K562 (cell line): ENCODE results near the gene RYR1. TPM values are rescaled to one million over a fixed set of nuclear protein-coding genes. Genes with fewer than 3 reads are reported as not detected.

Experiments
- BRD9 ChIP-seq: fragments of 450-650 bp; IDR thresholded peaks from 2 replicates; pipeline ENCODE4 v1.6.1; 2018; ENCODE audit warnings: low read depth; ENCODE audit not compliant: partially characterized antibody
- CBFA2T3 ChIP-seq: fragments of 450-650 bp; IDR thresholded peaks from 2 replicates; pipeline ENCODE4 v1.6.1; 2017
- CHAMP1 ChIP-seq: fragments of 450-650 bp; IDR thresholded peaks from 2 replicates; pipeline ENCODE4 v1.6.1; 2016; ENCODE audit warnings: mild to moderate bottlenecking
- CHD4 ChIP-seq: fragments of 200-600 bp; sonication (generic); IDR thresholded peaks from 3 replicates; pipeline ENCODE4 v1.6.1; 2012; ENCODE audit warnings: low read depth, mild to moderate bottlenecking, mixed read lengths, low read length, inconsistent platforms; ENCODE audit not compliant: insufficient read depth, insufficient replicate concordance, poor library complexity, severe bottlenecking
- HINFP ChIP-seq: fragments of 450-650 bp; conservative IDR thresholded peaks from 2 replicates; pipeline ENCODE4 v1.6.1; 2016; ENCODE audit warnings: missing genetic modification characterization, low read depth, mild to moderate bottlenecking, control low read depth, missing compliant biosample characterization
- IRF9 ChIP-seq: fragments of 450-650 bp; IDR thresholded peaks from 2 replicates; pipeline ENCODE4 v1.6.1; 2016; ENCODE audit warnings: missing biosample characterization, missing genetic modification characterization
- MAX ChIP-seq: sonication (generic); formaldehyde crosslinking; IDR thresholded peaks from 2 replicates; pipeline ENCODE4 v1.9.0; 2022; ENCODE audit warnings: mild to moderate bottlenecking, missing genetic modification reagents
- MTA1 ChIP-seq: fragments of 450-650 bp; IDR thresholded peaks from 2 replicates; pipeline ENCODE4 v1.6.1; 2017; ENCODE audit warnings: borderline replicate concordance
- MTF1 ChIP-seq: fragments of 250-450 bp; sonication (Bioruptor Pico); IDR thresholded peaks from 2 replicates; pipeline ENCODE4 v1.9.0; 2021; ENCODE audit warnings: moderate library complexity, mild to moderate bottlenecking, inconsistent platforms, borderline replicate concordance
- SAP30 ChIP-seq: fragments of 200-600 bp; sonication (generic); IDR thresholded peaks from 2 replicates; pipeline ENCODE4 v1.6.1; 2012; ENCODE audit warnings: borderline replicate concordance, low read depth, mild to moderate bottlenecking, moderate library complexity, low read length, control low read depth, inconsistent platforms; ENCODE audit not compliant: insufficient read depth, poor library complexity, severe bottlenecking
- SRSF1 ChIP-seq: fragments of 200-400 bp; formaldehyde crosslinking; IDR thresholded peaks from 2 replicates; pipeline ENCODE4 v1.6.1; 2017; ENCODE audit warnings: mild to moderate bottlenecking, low read depth, low read length, moderate library complexity
- TAF1 ChIP-seq: IDR thresholded peaks from 2 replicates; pipeline ENCODE4 v1.6.1; 2011; ENCODE audit warnings: mild to moderate bottlenecking, low read length, moderate library complexity; ENCODE audit not compliant: insufficient read depth, control insufficient read depth, severe bottlenecking; ENCODE audit errors: extremely low read depth
- TCF15 ChIP-seq: fragments of 250-450 bp; sonication (Bioruptor Pico); IDR thresholded peaks from 2 replicates; pipeline ENCODE4 v1.8.0; 2022; ENCODE audit warnings: moderate library complexity, mild to moderate bottlenecking, inconsistent platforms
- TCF7 ChIP-seq: sonication (generic); IDR thresholded peaks from 2 replicates; pipeline ENCODE4 v1.6.1; 2016; ENCODE audit warnings: antibody characterized with exemption, borderline replicate concordance
- XRCC4 ChIP-seq: IDR thresholded peaks from one replicate; pipeline ENCODE4 v1.6.1; 2011; ENCODE audit not compliant: insufficient read depth, insufficient read length; ENCODE audit errors: extremely low read depth
- ZBTB12 ChIP-seq: fragments of 250-450 bp; sonication (Bioruptor Pico); IDR thresholded peaks from 2 replicates; pipeline ENCODE4 v1.4.0; 2020
- ZNF224 ChIP-seq: sonication (generic); formaldehyde crosslinking; IDR thresholded peaks from 2 replicates; pipeline ENCODE4 v1.8.0; 2022; ENCODE audit warnings: mild to moderate bottlenecking, missing genetic modification reagents
- ZNF354B ChIP-seq: fragments of 250-450 bp; sonication (Bioruptor Pico); IDR thresholded peaks from 2 replicates; pipeline ENCODE4 v1.4.0; 2020
- ZNF830 ChIP-seq: fragments of 250-450 bp; sonication (Bioruptor Pico); IDR thresholded peaks from 2 replicates; pipeline ENCODE4 v1.5.0; 2021; ENCODE audit warnings: mild to moderate bottlenecking
- polyA plus RNA-seq, 8 experiments: library from polyadenylated mRNA; depleted of rRNA in 4 of 8; stranded (reverse) in 5 of 8; unstranded in 3 of 8; fragments of >200 nt; fragmentation: Nextera tagmentation in 2 of 8; fragmentation: Illumina TruSeq in 1 of 8; extraction: Ambion mirVana in 2 of 8; extraction: Trizol in 1 of 8; gene quantifications; 2 replicates each; pipeline versions ENCODE4 v1.2.1 to v1.2.3, GENCODE V29; 2011 to 2014; ENCODE audit warnings: inconsistent platforms in 1 of 8, missing spikeins in 1 of 8
- total RNA-seq, 7 experiments: library from RNA; depleted of rRNA in 6 of 7; stranded (reverse); fragments of >200 nt in 6 of 7; fragmentation: Illumina TruSeq in 2 of 7; extraction: Trizol in 2 of 7; gene quantifications; 2 replicates each; pipeline versions ENCODE4 v1.2.1 to v1.2.3, GENCODE V29; 2011 to 2021; ENCODE audit warnings: low replicate concordance in 1 of 7

RYR1 gene
- total and polyA plus RNA-seq, 9 of the 15 experiments (the other 6 are each of a cell fraction or from before 2014, with no cell fraction given), result 0.11 to 7.4 (median 3.7) TPM

GRCh38 chr19:38543807-38544568 is 110.5 kb downstream of the RYR1 start (continued):
- TF ChIP-seq MTA1 (peak; percentile 87), XRCC4 (no peak), CHAMP1 (0 out of 2 replicates have a peak, but pooled peaks have one; percentile 13), ZNF830 (CRISPR knock-in tag) (no peak), SAP30 (no peak), MAX (CRISPR knock-in tag) (peak; percentile 91), ZNF224 (0 out of 2 replicates have a peak, but pooled peaks have one; percentile 30), TCF15 (no peak), TCF7 (no peak), ZNF354B (no peak), SRSF1 (no peak), TAF1 (peak; percentile 73), BRD9 (peak; percentile 98), HINFP (tag) (no peak; the same call in 1 of the 2 replicates), IRF9 (tag) (no peak), CBFA2T3 (peak; percentile 99), CHD4 (no peak), MTF1 (CRISPR knock-in tag) (no peak), ZBTB12 (CRISPR knock-in tag) (peak; percentile 55; the same call in 1 of the 2 replicates)
